GM12878 (cell line): ENCODE measurements around the gene MAST3. TPM values are rescaled to one million over a fixed set of nuclear protein-coding genes. Genes with fewer than 3 reads are reported as not detected.

ENCODE experiments used
- ATAC-seq: fragments of 200-7000 bp; cut with Tn5 transposase; 3 replicates; pipeline ENCODE4 v1.9.1; 2020; ENCODE audit warnings: mild to moderate bottlenecking, moderate library complexity
- BruUV-seq: library from RNA; stranded (reverse); fragments of 400-500 nt; replicated peaks from 2 replicates; lab custom pipeline; 2021; lab: Mats Ljungman, UMichigan
- CTCF ChIA-PET: fragments of 300-600 bp; sonication (Branson Sonifier 250); formaldehyde crosslinking; extraction: SDS; loops from one replicate; lab custom pipeline; 2021; ENCODE audit warnings: inconsistent platforms; lab: Yijun Ruan, JAX
- POLR2A ChIA-PET: fragments of 350-600 bp; formaldehyde crosslinking; extraction: SDS; loops from one replicate; lab custom pipeline; 2021; ENCODE audit warnings: inconsistent platforms; lab: Charles Lee
- RAD21 ChIA-PET: fragments of 300-600 bp; sonication (Branson Sonifier 250); formaldehyde crosslinking; loops from one replicate; lab custom pipeline; 2023; ENCODE audit warnings: antibody characterized with exemption; ENCODE audit not compliant: unreplicated experiment; lab: Charles Lee
- SMC1A ChIA-PET: fragments of 300-600 bp; sonication (Branson Sonifier 250); formaldehyde crosslinking; loops from one replicate; lab custom pipeline; 2023; ENCODE audit not compliant: unreplicated experiment, uncharacterized antibody; lab: Charles Lee
- DNase-seq: peaks from one replicate; pipeline ENCODE4 v3.0.0-alpha.2; 2011; ENCODE audit warnings: low read depth, low spot score
- FAIRE-seq: peaks from 3 replicates; lab custom pipeline; 2011; peaks lifted over from hg19 to GRCh38; lab: Jason Lieb, UNC
- H2AFZ ChIP-seq: 2 replicates; pipeline ENCODE4 v1.6.0; 2011; ENCODE audit warnings: low read depth, low read length, control low read depth; ENCODE audit not compliant: control insufficient read depth
- H3K27ac ChIP-seq: 2 replicates; pipeline ENCODE4 v1.5.1; 2011; ENCODE audit warnings: control low read depth; ENCODE audit not compliant: control insufficient read depth, insufficient read depth
- H3K27me3 ChIP-seq, 2 experiments: replicated peaks in 1 of 2; 2 replicates each; pipeline versions ENCODE4 v1.6.0 to v1.6.1; 2011; ENCODE audit warnings: low read length in 1 of 2; ENCODE audit not compliant: control insufficient read depth in 2 of 2, insufficient read depth in 2 of 2
- H3K36me3 ChIP-seq, 2 experiments: 2 replicates each; pipeline ENCODE4 v1.5.1; 2011; ENCODE audit warnings: low read length in 1 of 2; ENCODE audit not compliant: control insufficient read depth in 2 of 2, insufficient read depth in 2 of 2
- H3K4me1 ChIP-seq: 2 replicates; pipeline ENCODE4 v1.6.1; 2011; ENCODE audit warnings: mild to moderate bottlenecking, low read length, moderate library complexity, mixed read lengths; ENCODE audit not compliant: control insufficient read depth, insufficient read depth
- H3K4me2 ChIP-seq: 2 replicates; pipeline ENCODE4 v1.6.0; 2011; ENCODE audit warnings: control low read depth; ENCODE audit not compliant: control insufficient read depth, insufficient read depth
- H3K4me3 ChIP-seq: fragments of 200-600 bp; sonication (generic); 2 replicates; pipeline ENCODE4 v1.5.1; 2016
- H3K79me2 ChIP-seq: 2 replicates; pipeline ENCODE4 v1.6.0; 2011; ENCODE audit warnings: low read length; ENCODE audit not compliant: control insufficient read depth, insufficient read depth
- H3K9ac ChIP-seq: 2 replicates; pipeline ENCODE4 v1.8.0; 2011; ENCODE audit warnings: low read length, control low read depth, mixed read lengths; ENCODE audit not compliant: control insufficient read depth, insufficient read depth
- H3K9me3 ChIP-seq: replicated peaks from 3 replicates; pipeline ENCODE4 v1.5.1; 2011; ENCODE audit warnings: mild to moderate bottlenecking, low read length; ENCODE audit not compliant: control insufficient read depth, insufficient read depth
- H4K20me1 ChIP-seq: 2 replicates; pipeline ENCODE4 v1.6.0; 2011; ENCODE audit not compliant: control insufficient read depth, insufficient read depth
- BCL3 ChIP-seq: IDR thresholded peaks from 2 replicates; pipeline ENCODE4 v1.6.1; 2011; ENCODE audit warnings: borderline replicate concordance, low read depth, mild to moderate bottlenecking, moderate library complexity, low read length; ENCODE audit not compliant: insufficient read depth, poor library complexity, severe bottlenecking
- BMI1 ChIP-seq: fragments of 450-650 bp; IDR thresholded peaks from 2 replicates; pipeline ENCODE4 v1.6.1; 2016; ENCODE audit warnings: mild to moderate bottlenecking, moderate library complexity, borderline replicate concordance
- CBX3 ChIP-seq: fragments of 200-600 bp; sonication (generic); IDR thresholded peaks from 2 replicates; pipeline ENCODE4 v1.6.1; 2016; ENCODE audit warnings: low read depth, borderline replicate concordance
- CHD2 ChIP-seq: IDR thresholded peaks from 2 replicates; pipeline ENCODE4 v1.6.1; 2011; ENCODE audit warnings: low read depth, low read length, improper control_type of control experiment, borderline replicate concordance
- IKZF2 ChIP-seq, 2 experiments: fragments of 450-650 bp; IDR thresholded peaks; 2 replicates each; pipeline ENCODE4 v1.6.1; 2017; ENCODE audit warnings: mild to moderate bottlenecking in 2 of 2, moderate library complexity in 2 of 2
- KLF5 ChIP-seq: fragments of 450-650 bp; IDR thresholded peaks from 2 replicates; pipeline ENCODE4 v1.6.1; 2014; ENCODE audit warnings: mild to moderate bottlenecking; ENCODE audit not compliant: partially characterized antibody
- MEF2A ChIP-seq: IDR thresholded peaks from 2 replicates; pipeline ENCODE4 v1.6.1; 2011; ENCODE audit warnings: low read depth, mild to moderate bottlenecking, low read length, moderate library complexity; ENCODE audit not compliant: insufficient read depth
- MEF2B ChIP-seq: fragments of 450-650 bp; IDR thresholded peaks from 2 replicates; pipeline ENCODE4 v1.6.1; 2018; ENCODE audit warnings: mild to moderate bottlenecking, moderate library complexity; ENCODE audit not compliant: partially characterized antibody, poor library complexity, severe bottlenecking
- MTA2 ChIP-seq: fragments of 450-650 bp; IDR thresholded peaks from 2 replicates; pipeline ENCODE4 v1.6.1; 2016; ENCODE audit warnings: low read depth, mild to moderate bottlenecking, moderate library complexity
- NFYB ChIP-seq: IDR thresholded peaks from 2 replicates; pipeline ENCODE4 v1.6.1; 2011; ENCODE audit warnings: low read depth, mild to moderate bottlenecking, low read length, improper control_type of control experiment, moderate library complexity; ENCODE audit not compliant: insufficient read depth
- NKRF ChIP-seq: fragments of 450-650 bp; conservative IDR thresholded peaks from 2 replicates; pipeline ENCODE4 v1.6.1; 2017; ENCODE audit warnings: mild to moderate bottlenecking, moderate library complexity
- POLR2AphosphoS5 ChIP-seq: IDR thresholded peaks from 2 replicates; pipeline ENCODE4 v1.6.1; 2011; ENCODE audit warnings: mild to moderate bottlenecking, low read length, inconsistent platforms
- SMARCA5 ChIP-seq: fragments of 450-650 bp; IDR thresholded peaks from 2 replicates; pipeline ENCODE4 v1.6.1; 2017; ENCODE audit warnings: mild to moderate bottlenecking
- TCF3 ChIP-seq: IDR thresholded peaks from 2 replicates; pipeline ENCODE4 v1.6.1; 2012; ENCODE audit warnings: low read depth, mild to moderate bottlenecking, low read length, borderline replicate concordance; ENCODE audit not compliant: insufficient read depth
- whole genome bisulfite sequencing: methylation state at CpG from one replicate; pipeline ENCODE4 v1.1.6; 2016; ENCODE audit warnings: low lambda C conversion rate; ENCODE audit not compliant: insufficient replicate concordance, insufficient coverage; ENCODE audit errors: missing lambda C conversion rate; 5-methylcytosine and 5-hydroxymethylcytosine counted together
- in situ Hi-C: fragments of 300-500 bp; cut with MboI; formaldehyde crosslinking; loops from 9 replicates; pipeline ENCODE4 v1.14.3; 2018; ENCODE audit warnings: mixed read lengths
- intact Hi-C: fragments of 100-400 bp; cut with micrococcal nuclease; formaldehyde crosslinking; loops from one replicate; pipeline ENCODE4 v1.14.2; 2022; ENCODE audit not compliant: unreplicated experiment
- polyA plus RNA-seq, 11 experiments: library from polyadenylated mRNA; depleted of rRNA in 4 of 11; unstranded in 6 of 11; stranded (reverse) in 5 of 11; fragments of >200 nt; fragmentation: Nextera tagmentation in 4 of 11; fragmentation: Illumina TruSeq in 1 of 11; extraction: Ambion mirVana in 4 of 11; extraction: Trizol in 1 of 11; gene quantifications; 1 replicate in 1 of 11; 2 replicates in 10 of 11; pipeline versions ENCODE4 v1.2.1 to v1.2.3, GENCODE V29; 2011 to 2016; ENCODE audit warnings: inconsistent platforms in 2 of 11, missing spikeins in 2 of 11, low read depth in 1 of 11
- total RNA-seq, 4 experiments: library from RNA; depleted of rRNA in 3 of 4; stranded (reverse); fragments of >200 nt in 3 of 4; fragmentation: Illumina TruSeq in 1 of 4; extraction: Trizol in 1 of 4; gene quantifications; 2 replicates each; pipeline versions ENCODE4 v1.2.1 to v1.2.3, GENCODE V29; 2013 to 2021
- TF ChIP-seq, protein P1 (sequence below): fragments of 450-650 bp; IDR thresholded peaks from 2 replicates; pipeline ENCODE4 v1.6.1; 2017; ENCODE audit warnings: low read depth, mild to moderate bottlenecking, moderate library complexity
- TF ChIP-seq, protein P2 (sequence below): IDR thresholded peaks from 2 replicates; pipeline ENCODE4 v1.6.1; 2012; ENCODE audit warnings: low read depth, low read length, improper control_type of control experiment

The MAST3 gene
- total and polyA plus RNA-seq, 10 of the 15 experiments (the other 5 are each of a cell fraction or from before 2014, with no cell fraction given): 3.0 to 22.2 (median 7.5) TPM

DNA sequence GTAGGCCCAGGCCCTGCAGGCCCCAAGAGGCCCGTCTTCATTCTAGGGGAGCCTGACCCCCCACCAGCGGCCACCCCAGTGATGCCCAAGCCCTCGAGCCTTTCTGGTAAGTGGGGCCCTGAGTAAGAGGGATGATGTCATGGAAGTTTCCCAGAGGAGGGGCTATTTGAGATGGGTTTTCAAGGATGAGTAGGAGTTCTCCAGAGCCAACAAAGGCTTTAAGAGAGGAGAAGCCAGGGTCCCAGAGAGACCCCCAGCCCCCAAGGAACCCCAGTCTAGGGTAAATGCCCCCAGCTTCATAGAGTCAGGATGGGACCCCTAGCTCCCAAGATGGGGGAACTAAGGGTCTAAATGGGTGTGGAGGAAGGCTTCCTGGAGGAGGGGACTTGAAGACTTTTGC, 46.3 kb downstream of the MAST3 start:
- DNase-seq (no peak), FAIRE-seq (no peak), ATAC-seq (no peak)
- Histone ChIP-seq H3K27ac (no peak overlapping the region), H3K36me3 (peaks cover 22 to 29% of the 10 kb centered on the region in 2 experiments), H3K27me3 (no peaks in the 10 kb centered on the region), H3K79me2 (no peaks in the 10 kb centered on the region), H3K9me3 (no peaks in the 10 kb centered on the region), H3K9ac (no peak overlapping the region)
- RAD21 ChIA-PET: no interaction called here
- POLR2A ChIA-PET: no interaction called here
- CTCF ChIA-PET: interaction anchor here (0.7 kb wide), 1 partner anchor 146 kb away, joined by 5 read pairs; no protein-coding TSS in a partner anchor
- SMC1A ChIA-PET: interaction anchor here (0.6 kb wide), 1 partner anchor 79 kb away, joined by 3 read pairs; no protein-coding TSS in a partner anchor
- intact Hi-C loops: no loop called here
- BruUV-seq: no TSS peak
- no peak for TF ChIP-seq MEF2A
- no peak for TF ChIP-seq MEF2B
- TF ChIP-seq CBX3: no peak
- TF ChIP-seq, protein P1, sequence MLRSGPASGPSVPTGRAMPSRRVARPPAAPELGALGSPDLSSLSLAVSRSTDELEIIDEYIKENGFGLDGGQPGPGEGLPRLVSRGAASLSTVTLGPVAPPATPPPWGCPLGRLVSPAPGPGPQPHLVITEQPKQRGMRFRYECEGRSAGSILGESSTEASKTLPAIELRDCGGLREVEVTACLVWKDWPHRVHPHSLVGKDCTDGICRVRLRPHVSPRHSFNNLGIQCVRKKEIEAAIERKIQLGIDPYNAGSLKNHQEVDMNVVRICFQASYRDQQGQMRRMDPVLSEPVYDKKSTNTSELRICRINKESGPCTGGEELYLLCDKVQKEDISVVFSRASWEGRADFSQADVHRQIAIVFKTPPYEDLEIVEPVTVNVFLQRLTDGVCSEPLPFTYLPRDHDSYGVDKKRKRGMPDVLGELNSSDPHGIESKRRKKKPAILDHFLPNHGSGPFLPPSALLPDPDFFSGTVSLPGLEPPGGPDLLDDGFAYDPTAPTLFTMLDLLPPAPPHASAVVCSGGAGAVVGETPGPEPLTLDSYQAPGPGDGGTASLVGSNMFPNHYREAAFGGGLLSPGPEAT: no peak
- TF ChIP-seq SMARCA5: no peak
- TF ChIP-seq POLR2AphosphoS5: no peak
- TF ChIP-seq NKRF: no peak
- TF ChIP-seq BCL3: no peak
- TF ChIP-seq MTA2: no peak
- TF ChIP-seq, protein P2, sequence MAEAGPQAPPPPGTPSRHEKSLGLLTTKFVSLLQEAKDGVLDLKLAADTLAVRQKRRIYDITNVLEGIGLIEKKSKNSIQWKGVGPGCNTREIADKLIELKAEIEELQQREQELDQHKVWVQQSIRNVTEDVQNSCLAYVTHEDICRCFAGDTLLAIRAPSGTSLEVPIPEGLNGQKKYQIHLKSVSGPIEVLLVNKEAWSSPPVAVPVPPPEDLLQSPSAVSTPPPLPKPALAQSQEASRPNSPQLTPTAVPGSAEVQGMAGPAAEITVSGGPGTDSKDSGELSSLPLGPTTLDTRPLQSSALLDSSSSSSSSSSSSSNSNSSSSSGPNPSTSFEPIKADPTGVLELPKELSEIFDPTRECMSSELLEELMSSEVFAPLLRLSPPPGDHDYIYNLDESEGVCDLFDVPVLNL: no peak
- TF ChIP-seq KLF5: no peak
- TF ChIP-seq NFYB: no peak
- no peak for TF ChIP-seq CHD2
- TF ChIP-seq IKZF2 (IDR thresholded peaks at IDR 0.05): no peak
- no peak for TF ChIP-seq BMI1
- TF ChIP-seq TCF3: no peak
- TF ChIP-seq, all 136 proteins: peak for 0
- Histone ChIP-seq H4K20me1 (no peaks in the 10 kb centered on the region), H3K4me2 (no peak overlapping the region), H2AFZ (no peak overlapping the region), H3K4me3 (no peak overlapping the region), H3K4me1 (no peaks in the 10 kb centered on the region)
- in situ Hi-C loops: no loop called here
- WGBS: 82% methylated on average over 3 of the region's 3 CpGs
